HL-60/S4 treated with retinoic acid at 250 ng/mL for 4 days and 3 days (cell line): Measurements from ENCODE around the gene KCNJ14.

Experiments used
- in situ Hi-C: fragments of 300-500 bp; cut with MboI; formaldehyde crosslinking; loops from 2 replicates; pipeline ENCODE4 v1.7.0; 2022; ENCODE audit warnings: low sequenced_read_pairs

The KCNJ14 gene

DNA sequence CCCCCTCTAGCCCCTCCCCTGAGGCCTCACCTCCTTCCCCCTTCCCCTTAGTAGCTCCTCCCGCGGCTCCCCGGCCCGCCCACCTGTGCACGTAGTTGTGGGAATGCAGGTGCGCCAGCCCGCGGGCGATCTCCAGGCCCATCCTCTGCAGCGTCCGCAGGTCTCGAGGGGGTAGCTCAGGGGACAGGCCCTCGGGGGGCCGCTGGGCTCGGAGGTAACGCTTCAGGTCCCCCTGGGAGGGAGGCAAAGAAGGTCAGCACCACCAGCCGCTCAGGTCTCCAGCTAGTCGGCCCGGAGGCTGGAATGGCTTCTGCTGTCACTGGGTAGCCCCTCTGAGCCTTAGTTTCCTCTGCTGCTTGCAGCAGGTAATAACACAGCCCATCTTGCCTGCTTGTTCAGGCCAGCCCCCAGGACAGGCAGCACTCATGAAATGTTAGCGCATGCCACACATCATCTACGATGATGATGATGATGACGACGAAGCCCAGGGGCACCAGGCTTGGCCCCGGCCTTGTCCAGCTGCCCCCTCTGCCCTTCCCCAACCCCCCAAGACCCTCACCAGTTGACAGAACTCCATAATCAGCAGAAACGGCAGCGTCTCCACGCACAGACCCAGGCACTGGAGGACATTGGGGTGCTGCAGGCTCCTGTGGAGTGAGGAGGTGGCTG, 47.1 kb downstream of the KCNJ14 start:
- in situ Hi-C loops = loop anchor here (10.0 kb wide), 1 partner anchor 82 kb away; no protein-coding TSS in a partner anchor

DNA sequence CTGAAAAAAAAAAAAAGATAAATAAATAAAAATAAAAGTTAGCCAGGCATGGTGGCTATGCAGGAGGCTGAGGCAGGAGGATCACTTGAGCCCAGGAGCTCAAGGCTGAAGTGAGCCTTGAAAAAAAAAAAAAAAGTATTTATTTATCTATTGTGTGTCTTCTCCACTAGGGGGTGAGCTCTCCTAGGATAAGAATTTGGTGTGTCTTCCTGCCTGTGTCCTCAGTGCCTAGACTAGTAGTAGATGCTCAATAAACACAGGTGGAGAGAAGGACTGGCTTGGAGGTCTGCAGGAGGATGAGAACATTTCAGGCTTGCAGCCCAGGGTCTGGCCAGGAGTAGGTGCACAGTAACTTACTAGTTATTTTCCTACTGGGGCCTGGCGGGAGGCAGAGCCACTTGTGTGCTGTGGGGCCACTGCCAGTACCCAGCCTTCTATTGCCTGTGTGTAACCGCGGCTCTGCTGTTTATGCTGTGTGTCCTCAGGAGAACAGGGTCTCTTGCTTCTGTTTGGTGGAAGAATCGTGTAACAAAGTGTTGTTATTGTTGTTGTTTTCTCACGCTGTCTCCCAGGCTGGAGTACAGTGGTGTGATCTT, 50.9 kb downstream of the KCNJ14 start:
- in situ Hi-C loops = loop anchor here (10.0 kb wide), 1 partner anchor 79 kb away; no protein-coding TSS in a partner anchor

DNA sequence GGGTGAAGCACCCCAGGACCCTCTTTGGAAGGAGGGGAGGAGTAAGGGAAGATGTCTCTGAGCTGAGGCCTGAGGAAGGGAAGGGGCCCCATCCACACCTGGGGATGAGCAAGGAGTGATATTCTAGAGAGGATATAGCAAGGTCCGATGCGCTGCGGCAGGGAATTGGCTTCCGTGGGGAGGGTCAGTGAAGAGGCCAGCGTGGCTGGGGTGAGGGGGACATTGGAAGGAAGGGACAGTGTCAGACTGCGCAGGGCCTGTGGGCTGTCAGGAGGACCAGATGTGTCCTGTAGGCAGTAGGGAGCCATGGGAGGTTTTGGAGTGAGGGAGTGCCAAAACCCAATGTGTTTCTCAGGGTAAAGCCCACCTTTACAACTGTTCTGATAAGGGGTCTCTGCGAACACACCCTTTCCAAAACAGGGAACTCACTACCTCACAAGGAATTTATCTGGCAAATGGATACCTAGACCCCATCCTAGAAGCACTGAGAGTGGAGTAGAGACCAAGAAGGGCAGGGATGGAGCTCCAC, 52.6 kb downstream of the KCNJ14 start:
- in situ Hi-C loops = loop anchor here (10.0 kb wide), 1 partner anchor 77 kb away; no protein-coding TSS in a partner anchor

DNA sequence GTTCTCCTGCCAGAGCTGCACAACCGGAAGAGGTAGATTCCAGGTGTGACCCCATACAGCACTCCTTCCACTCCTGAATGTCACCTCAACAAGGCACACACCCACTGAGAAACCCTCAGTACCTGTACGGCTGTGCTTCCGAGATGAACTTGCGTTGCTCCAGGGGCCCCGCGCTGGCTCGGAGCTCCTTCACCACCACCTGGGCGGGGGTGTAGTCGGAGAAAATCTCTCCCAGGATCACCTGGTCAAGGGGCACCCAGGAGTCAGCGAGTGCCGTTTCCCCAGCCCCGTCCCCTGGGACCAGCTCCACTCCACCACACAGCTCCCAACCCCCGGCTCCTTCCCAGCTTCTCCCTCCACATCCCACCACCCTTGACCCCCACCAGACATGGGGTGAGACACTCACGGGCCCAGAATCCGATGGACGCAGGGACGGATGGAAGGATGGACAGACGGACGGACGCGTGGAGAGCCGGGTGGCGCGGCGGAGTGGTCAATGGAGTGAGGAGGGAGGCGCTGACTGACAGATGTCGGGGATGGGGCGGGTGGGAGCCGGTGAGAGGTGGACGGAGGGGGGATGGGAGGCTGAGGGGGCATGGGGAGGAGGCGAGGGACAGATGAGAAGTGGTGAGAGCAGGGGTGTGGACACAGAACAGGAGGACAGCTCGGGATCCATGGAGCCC, 53.5 kb downstream of the KCNJ14 start:
- in situ Hi-C loops = loop anchor here (10.0 kb wide), 1 partner anchor 76 kb away; no protein-coding TSS in a partner anchor

DNA sequence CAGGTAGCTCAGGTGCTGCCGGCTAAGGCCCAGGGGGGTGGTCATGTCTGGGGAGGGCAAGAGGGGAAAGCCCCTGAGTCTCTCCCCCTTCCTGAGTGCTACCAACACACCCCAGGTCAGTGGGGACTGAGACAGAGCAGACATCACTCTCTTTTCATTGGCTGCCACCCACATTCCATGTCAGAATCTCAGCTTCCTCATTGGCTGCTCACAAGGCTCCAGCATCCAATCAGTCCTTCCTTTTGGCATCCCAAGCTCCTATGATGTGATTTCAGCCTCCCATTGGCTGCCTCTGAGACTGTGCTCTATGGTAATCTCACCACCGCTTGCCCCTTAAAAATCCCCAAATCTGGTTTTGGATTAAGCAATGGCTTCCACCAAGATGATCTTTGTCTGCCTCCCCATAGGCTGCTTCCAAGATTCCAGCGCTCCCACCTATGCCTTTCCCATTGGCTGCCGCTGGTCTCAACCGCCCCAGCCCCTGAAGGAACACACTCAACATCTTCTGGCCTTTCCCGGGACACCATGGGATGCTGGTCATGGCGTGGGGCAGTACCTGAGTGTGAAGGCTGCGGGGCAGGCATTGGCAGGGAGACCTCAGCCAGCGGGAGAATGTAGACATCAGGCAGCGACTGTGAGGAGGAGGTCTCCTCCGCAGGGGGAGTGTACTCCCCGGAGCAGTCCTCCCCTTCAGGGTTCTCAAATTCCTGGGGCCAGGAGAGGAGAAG, 54.3 kb downstream of the KCNJ14 start:
- in situ Hi-C loops = loop anchor here (10.0 kb wide), 1 partner anchor 75 kb away; no protein-coding TSS in a partner anchor

DNA sequence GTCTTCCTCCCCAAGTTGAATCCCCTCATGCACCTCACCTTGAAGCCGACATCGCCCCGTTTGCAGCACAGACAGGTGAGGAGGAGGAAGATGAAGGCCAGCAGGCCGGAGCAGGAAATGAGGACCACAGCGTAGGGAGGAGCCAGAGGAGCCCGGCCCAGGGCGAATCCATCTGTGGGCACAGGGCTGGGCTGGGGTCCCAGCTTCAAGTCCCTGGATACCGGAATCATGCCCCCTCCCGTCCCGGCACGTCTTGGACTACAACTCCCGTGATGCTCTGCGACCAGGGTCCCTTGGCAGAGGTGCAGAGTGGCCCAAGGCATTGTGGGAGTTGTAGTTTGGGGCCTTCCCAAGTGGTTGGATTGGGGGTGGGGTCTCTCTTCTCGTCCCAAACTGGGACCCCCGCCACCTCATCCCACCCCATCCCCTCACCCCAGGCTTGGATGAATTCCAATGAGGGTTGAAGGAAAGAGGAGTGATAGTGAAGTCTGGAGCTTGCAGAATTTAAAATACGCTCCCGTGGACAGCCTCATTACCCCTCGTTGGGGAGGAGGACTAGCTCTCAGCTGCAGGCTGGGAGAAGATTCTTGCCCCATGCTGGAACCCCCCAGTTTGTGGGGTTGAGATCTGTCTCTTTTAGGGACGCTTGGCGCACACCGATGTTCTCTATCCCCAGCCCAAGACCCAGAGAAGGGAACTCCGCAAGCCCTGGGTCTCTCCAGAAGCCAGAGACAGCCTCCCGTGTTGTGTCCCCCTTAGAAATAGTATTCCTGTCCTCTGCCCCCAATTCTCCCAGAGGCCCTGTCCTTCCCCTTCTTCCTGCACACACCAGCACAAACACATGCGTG, 55.3 kb downstream of the KCNJ14 start:
- in situ Hi-C loops = no loop called here

DNA sequence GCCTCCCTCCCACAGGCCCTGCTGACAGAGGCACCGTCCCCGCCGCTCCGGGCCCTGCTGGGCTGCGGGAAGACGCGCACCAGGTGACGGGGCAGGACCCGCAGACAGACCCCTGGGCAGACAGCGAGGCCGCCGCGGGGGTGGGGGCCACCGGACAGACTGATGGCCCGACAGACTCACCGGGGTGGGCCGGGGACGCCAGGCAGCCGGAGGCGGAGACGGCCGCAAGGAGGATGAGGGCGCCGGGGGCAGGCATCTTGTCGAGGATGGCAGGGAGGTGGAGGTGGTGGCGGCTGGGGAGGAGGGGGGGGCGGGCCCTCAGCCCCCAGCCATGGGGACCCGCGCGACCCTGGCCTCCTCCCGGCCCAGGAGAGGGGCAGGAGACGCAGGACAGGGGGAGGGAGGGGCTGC, 56.0 kb downstream of the KCNJ14 start:
- in situ Hi-C loops = no loop called here

DNA sequence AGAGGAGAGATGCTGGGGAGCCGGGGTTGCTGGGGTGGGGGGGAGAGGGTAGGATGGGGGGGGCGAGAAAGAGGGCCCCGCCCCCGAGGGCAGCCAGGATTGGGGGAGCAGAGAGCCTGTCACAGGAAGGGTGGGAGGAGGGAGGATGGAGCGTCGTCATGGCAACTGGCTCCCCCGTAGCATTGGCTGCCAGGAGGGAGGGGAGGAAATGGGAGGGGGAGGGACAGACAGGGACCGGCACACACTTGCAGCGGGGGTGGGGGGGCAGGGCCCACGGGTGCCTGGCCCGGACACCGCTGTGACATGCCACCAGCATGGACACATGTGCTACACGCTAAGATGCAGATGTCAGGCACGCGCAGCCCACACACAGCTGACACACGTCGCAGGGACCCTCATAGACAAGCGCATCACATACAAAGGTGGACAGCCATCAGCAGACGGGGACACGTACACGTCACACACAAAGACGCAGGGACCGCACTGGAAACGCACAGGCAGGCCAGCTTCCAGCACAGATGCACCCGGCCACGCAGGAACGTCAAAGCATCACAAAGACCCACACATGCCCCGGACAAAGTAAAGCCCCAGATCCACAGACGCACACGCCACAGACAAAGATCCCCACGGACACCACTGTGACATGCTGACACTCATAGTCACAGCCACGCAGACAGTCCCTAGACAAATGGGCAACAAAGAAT, 56.6 kb downstream of the KCNJ14 start, which contains the start of gene LMTK3:
Gene LMTK3, minus strand, starts transcription at position 36 of the 704 bp plus-strand sequence. CDS start 259 bp downstream, outside the sequence.
- in situ Hi-C loops = no loop called here

DNA sequence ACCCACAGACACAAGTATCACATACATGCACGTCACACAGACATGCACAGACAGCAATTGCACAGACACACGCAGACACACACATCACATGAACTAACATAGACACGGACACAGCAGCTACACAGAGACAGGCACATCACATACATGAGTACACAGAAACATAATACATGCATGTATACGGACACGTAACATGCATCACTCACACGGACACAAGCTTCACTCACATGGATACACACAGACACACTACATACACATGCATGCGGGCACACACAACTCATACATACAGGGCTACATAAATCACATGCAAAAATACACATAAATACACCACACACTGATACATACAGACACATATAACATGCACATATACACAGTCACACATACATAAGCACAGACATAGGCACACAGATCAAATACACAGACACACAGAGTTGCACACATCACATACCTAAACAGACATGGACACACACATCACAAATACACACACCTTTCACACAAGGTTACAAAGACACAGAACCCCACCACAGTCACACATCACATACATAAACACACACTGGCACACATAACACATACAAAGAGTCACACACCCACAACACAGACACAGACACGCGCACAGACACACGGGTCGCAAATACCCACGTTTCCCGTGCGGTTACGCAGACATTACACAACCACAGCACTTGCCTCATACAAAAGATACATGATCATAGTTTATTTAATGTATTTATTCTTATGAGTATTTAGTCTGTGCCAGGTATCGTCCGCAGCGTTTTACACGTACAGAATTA, 57.3 kb downstream of the KCNJ14 start:
- in situ Hi-C loops = no loop called here

DNA sequence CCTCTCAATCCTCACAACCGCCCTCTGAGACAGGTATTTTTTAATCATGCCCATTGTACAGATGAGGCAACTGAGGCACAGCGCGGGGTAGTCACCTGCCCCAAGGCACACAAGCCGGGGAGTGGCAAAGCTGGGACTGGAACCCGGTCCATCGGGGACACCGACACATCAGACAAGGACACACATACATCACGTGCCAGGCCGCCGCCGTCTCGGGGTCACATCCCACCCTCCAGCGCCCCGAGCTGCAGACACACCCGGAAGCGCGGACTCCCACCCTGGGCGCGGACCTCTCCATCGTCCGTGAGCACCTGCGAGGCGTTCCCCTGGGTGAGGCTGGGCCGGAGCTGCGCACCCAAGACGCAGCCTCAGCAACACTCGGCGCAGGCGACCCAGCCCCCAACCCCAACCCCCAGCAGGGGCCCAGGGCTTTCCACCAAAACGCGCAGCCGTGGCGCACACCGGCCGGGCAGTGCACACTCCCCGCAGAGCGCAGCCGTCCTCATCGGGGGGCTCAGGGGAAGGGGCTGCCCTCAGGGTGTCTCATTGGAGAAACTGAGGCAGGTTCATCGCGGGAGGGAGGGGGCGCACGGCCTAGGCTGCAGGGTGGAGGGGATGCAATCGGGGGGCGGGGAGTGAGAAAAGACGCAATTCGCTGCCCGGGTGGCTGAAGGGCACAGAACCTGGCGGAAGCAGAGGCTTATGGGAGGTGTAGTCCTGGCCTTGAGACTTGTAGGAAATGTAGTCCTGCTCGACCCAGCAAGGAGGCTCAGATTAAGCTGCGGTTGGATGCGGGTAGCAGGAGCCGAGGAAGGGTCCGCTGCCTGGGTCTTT, 58.1 kb downstream of the KCNJ14 start:
- in situ Hi-C loops = no loop called here

DNA sequence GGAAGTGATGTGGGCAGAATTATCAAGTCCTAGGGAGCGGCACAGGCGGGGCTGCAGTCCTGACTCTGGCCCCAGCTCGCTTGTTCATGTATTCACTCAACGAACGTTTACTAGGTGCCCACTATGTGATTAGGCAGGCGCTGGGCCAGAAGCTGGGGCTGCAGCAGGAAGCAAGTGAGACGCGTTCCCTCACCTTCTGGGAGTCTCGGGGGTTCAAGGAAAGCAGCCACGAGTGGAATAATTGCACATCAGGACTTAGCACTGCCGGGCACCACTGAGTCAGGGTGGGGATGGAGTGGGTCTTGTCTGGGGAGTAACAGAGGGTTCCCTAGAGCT, 58.7 kb downstream of the KCNJ14 start:
- in situ Hi-C loops = no loop called here

DNA sequence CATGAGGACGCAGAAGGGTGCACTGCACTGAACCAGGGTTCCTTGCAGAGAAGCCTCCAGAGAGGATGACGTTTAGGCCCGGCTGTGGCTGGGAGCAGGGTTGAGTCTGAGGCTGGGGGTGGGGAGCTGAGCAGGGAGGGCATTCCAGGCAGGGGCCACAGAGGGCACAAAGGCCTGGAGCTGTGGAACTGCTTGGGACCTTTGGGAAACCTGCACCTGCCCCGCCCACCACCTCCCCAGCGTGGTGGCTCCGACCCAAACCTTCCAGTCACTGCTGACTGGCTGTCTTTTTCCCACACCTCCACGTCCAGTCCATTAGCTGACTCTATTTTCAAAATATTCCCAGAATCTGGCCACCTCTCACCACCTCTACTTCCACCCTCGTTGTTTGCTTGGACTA, 61.2 kb downstream of the KCNJ14 start:
- in situ Hi-C loops = no loop called here
